Neural cell (in vitro differentiated cells): ENCODE data around the gene ZNF160.

ENCODE experiments used
- EZH2 ChIP-seq: fragments of 200-600, 300-800 bp; shearing (Covaris generic), sonication (generic); IDR thresholded peaks from 2 replicates; pipeline ENCODE4 v1.6.1; 2014; ENCODE audit warnings: antibody characterized with exemption, low read length, borderline replicate concordance, mild to moderate bottlenecking; ENCODE audit not compliant: insufficient read depth, poor library complexity, severe bottlenecking
- MXI1 ChIP-seq: fragments of 450-650 bp; conservative IDR thresholded peaks from 2 replicates; pipeline ENCODE4 v1.6.1; 2014; ENCODE audit warnings: antibody characterized with exemption, mild to moderate bottlenecking; ENCODE audit not compliant: poor library complexity, severe bottlenecking
- POLR2AphosphoS5 ChIP-seq: IDR thresholded peaks from 2 replicates; pipeline ENCODE4 v1.6.1; 2012
- RAD21 ChIP-seq: fragments of 450-650 bp; conservative IDR thresholded peaks from 2 replicates; pipeline ENCODE4 v1.6.1; 2014; ENCODE audit warnings: antibody characterized with exemption, mild to moderate bottlenecking, moderate library complexity
- SMC3 ChIP-seq: fragments of 450-650 bp; conservative IDR thresholded peaks from 2 replicates; pipeline ENCODE4 v1.6.1; 2014; ENCODE audit warnings: antibody characterized with exemption, mild to moderate bottlenecking, moderate library complexity; ENCODE audit not compliant: poor library complexity
- TAF1 ChIP-seq: IDR thresholded peaks from 2 replicates; pipeline ENCODE4 v1.6.1; 2012; ENCODE audit warnings: low read depth
- TF ChIP-seq, protein P1 (sequence below): fragments of 450-650 bp; IDR thresholded peaks from 2 replicates; pipeline ENCODE4 v1.5.1; 2014; ENCODE audit warnings: antibody characterized with exemption, mild to moderate bottlenecking, moderate library complexity; ENCODE audit not compliant: poor library complexity, severe bottlenecking
- TF ChIP-seq, protein P2 (sequence below): IDR thresholded peaks from 2 replicates; pipeline ENCODE4 v1.6.1; 2012; ENCODE audit warnings: borderline replicate concordance

DNA sequence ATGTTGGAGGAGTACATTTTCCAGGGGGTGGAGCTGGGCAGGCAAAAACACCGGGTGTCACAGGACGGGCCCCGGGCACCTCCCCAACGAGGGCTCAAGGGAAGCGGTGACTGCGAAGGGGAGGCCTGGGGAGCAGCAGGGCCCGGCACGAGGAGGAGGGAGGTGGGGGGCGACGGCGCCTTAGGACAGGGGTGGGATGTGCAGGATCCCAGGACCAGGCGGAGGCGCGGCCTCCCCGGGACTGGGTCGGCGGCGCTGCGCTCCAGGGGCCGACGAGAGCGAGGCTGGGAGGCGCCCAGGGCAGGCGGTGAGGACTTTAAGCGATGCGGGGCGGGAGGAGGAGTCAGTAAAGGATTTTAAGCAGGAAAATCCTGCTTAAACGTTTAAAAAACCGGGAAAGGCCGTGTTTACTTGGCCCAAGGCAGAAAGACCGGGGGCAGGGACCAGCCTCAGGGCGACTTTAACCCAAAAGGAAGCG is 427 bp downstream of the ZNF160 start:
- TF ChIP-seq, protein P1, sequence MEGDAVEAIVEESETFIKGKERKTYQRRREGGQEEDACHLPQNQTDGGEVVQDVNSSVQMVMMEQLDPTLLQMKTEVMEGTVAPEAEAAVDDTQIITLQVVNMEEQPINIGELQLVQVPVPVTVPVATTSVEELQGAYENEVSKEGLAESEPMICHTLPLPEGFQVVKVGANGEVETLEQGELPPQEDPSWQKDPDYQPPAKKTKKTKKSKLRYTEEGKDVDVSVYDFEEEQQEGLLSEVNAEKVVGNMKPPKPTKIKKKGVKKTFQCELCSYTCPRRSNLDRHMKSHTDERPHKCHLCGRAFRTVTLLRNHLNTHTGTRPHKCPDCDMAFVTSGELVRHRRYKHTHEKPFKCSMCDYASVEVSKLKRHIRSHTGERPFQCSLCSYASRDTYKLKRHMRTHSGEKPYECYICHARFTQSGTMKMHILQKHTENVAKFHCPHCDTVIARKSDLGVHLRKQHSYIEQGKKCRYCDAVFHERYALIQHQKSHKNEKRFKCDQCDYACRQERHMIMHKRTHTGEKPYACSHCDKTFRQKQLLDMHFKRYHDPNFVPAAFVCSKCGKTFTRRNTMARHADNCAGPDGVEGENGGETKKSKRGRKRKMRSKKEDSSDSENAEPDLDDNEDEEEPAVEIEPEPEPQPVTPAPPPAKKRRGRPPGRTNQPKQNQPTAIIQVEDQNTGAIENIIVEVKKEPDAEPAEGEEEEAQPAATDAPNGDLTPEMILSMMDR = no peak
- no peak for TF ChIP-seq SMC3
- TF ChIP-seq POLR2AphosphoS5 = no peak
- TF ChIP-seq, protein P2, sequence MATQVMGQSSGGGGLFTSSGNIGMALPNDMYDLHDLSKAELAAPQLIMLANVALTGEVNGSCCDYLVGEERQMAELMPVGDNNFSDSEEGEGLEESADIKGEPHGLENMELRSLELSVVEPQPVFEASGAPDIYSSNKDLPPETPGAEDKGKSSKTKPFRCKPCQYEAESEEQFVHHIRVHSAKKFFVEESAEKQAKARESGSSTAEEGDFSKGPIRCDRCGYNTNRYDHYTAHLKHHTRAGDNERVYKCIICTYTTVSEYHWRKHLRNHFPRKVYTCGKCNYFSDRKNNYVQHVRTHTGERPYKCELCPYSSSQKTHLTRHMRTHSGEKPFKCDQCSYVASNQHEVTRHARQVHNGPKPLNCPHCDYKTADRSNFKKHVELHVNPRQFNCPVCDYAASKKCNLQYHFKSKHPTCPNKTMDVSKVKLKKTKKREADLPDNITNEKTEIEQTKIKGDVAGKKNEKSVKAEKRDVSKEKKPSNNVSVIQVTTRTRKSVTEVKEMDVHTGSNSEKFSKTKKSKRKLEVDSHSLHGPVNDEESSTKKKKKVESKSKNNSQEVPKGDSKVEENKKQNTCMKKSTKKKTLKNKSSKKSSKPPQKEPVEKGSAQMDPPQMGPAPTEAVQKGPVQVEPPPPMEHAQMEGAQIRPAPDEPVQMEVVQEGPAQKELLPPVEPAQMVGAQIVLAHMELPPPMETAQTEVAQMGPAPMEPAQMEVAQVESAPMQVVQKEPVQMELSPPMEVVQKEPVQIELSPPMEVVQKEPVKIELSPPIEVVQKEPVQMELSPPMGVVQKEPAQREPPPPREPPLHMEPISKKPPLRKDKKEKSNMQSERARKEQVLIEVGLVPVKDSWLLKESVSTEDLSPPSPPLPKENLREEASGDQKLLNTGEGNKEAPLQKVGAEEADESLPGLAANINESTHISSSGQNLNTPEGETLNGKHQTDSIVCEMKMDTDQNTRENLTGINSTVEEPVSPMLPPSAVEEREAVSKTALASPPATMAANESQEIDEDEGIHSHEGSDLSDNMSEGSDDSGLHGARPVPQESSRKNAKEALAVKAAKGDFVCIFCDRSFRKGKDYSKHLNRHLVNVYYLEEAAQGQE = no peak
- no peak for TF ChIP-seq EZH2
- no peak for TF ChIP-seq MXI1
- no peak for TF ChIP-seq RAD21
- peak; percentile 29 for TF ChIP-seq TAF1
